ENCODE results near the gene USP5. TPM values are rescaled to one million over a fixed set of nuclear protein-coding genes. Genes with fewer than 3 reads are reported as not detected.

The USP5 gene
- polyA plus RNA-seq, 3 donors: 28.0 to 32.4 (median 29.9) TPM

DNA sequence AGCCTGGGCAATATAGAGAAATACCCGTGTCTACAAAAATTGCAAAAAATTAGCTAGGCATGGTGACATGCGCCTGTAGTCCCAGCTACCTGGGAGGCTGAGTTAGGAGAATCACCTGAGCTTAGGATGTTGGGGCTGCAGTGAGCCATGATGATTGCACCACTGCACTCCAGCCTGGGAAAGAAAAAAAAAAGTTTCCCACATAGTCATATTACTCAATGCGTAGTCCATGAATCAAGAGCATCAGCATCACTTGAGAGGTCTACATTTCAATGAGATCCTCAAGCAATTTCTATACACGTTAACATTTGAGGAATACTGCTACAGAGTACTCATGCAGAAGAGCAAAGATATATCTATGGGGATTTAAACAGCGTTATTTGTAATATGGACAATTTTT is 47.5 kb downstream of the USP5 start:
- Histone ChIP-seq H3K27ac (ENCODE audit: low read depth in 1 of 2, low read length in 2 of 2) (peak overlapping the region in 1 of 2 donors; percentile 20), H3K9me3 (replicated peaks in 1 of 2; ENCODE audit: control insufficient read depth in 1 of 2, insufficient read depth in 1 of 2, low read length in 2 of 2) (no peaks in the 10 kb centered on the region), H2AFZ (ENCODE audit: insufficient read depth, low read depth, low read length, poor library complexity, severe bottlenecking) (no peak overlapping the region), H3K36me3 (replicated peaks in 1 of 2; ENCODE audit: control insufficient read depth in 1 of 2, insufficient read depth in 2 of 2, low read length in 2 of 2) (no peaks in the 10 kb centered on the region), H3K79me2 (ENCODE audit: insufficient read depth, low read length) (no peaks in the 10 kb centered on the region), H4K20me1 (ENCODE audit: insufficient read depth, low read length) (no peaks in the 10 kb centered on the region), H3K27me3 (ENCODE audit: control insufficient read depth in 2 of 2, insufficient read depth in 2 of 2, low read length in 2 of 2) (no peaks in the 10 kb centered on the region), H3K4me3 (replicated peaks in 1 of 3; ENCODE audit: low read depth in 2 of 3, low read length in 3 of 3) (peak overlapping the region in 1 of 3 experiments; percentile 3), H3K9ac (ENCODE audit: insufficient read depth, low read length, poor library complexity, severe bottlenecking) (no peak overlapping the region), H3K4me2 (replicated peaks; ENCODE audit: extremely low read depth, low read length, poor library complexity, severe bottlenecking) (peak overlapping the region; percentile 47), H3K4me1 (ENCODE audit: control insufficient read depth in 1 of 2, insufficient read depth in 2 of 2, low read length in 2 of 2) (peaks cover 23 to 28% of the 10 kb centered on the region in 2 donors)
- WGBS (ENCODE audit: insufficient coverage): 79% methylated on average over 2 of the region's 5 CpGs
- H3K4me1 Mint-ChIP-seq: peaks cover 15% of the 10 kb centered on the region
- H3K27ac Mint-ChIP-seq: peak overlapping the region; percentile 2 to 85 (median 80)
- intact Hi-C loops (cut with micrococcal nuclease): no loop called here
- TF ChIP-seq, protein P1, sequence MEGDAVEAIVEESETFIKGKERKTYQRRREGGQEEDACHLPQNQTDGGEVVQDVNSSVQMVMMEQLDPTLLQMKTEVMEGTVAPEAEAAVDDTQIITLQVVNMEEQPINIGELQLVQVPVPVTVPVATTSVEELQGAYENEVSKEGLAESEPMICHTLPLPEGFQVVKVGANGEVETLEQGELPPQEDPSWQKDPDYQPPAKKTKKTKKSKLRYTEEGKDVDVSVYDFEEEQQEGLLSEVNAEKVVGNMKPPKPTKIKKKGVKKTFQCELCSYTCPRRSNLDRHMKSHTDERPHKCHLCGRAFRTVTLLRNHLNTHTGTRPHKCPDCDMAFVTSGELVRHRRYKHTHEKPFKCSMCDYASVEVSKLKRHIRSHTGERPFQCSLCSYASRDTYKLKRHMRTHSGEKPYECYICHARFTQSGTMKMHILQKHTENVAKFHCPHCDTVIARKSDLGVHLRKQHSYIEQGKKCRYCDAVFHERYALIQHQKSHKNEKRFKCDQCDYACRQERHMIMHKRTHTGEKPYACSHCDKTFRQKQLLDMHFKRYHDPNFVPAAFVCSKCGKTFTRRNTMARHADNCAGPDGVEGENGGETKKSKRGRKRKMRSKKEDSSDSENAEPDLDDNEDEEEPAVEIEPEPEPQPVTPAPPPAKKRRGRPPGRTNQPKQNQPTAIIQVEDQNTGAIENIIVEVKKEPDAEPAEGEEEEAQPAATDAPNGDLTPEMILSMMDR (IDR thresholded peaks at IDR 0.05): no peak
- H3K4me3 Mint-ChIP-seq: peak overlapping the region in 1 of 2 donors; percentile 46
- peaks cover 0 to 3% of the 10 kb centered on the region in 2 donors for H3K36me3 Mint-ChIP-seq
- H3K9me3 Mint-ChIP-seq: peaks cover 0 to 2% (median 0%) of the 10 kb centered on the region in 7 donors
- H3K27me3 Mint-ChIP-seq (ENCODE audit: low read depth in 3 of 3): peaks cover 2 to 3% (median 2%) of the 10 kb centered on the region in 3 donors
- peak in 2 of 3 donors; percentile 44 to 66 for DNase-seq

DNA sequence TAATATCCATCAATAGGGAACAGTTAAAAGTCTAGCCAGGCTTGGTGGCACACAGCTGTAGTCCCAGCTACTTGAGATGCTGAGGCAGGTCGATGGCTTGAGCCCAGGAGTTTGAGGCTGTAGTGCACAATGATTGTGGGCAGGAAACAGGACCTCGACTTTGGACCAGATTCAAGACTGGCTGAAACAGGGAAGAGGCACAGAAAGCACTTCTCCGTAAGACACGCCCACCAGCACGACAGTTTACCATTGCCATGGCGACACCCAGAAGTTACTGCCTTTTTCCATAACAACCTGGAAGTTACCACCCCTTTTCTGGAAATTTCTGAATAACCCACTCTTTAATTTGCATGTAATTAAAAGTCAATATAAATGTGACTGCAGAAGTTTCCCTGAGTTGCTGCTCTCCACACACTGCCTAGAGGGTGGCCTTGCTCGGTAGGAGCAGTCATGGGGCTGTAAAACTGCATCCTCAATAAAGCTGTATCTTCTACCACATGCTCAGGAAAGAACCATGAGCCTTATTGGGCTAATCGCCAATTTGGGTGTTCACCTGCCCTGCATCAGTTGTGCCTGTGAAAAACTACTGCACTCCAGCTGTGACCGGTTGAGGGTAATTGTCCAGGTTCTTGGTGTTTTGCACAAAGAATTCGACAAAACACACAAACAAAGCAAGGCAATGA is 48.0 kb downstream of the USP5 start:
- H3K79me2 ChIP-seq (ENCODE audit: insufficient read depth, low read length): no peaks in the 10 kb centered on the region
- peak overlapping the region in 1 of 3 experiments; percentile 3 for H3K4me3 ChIP-seq (replicated peaks in 1 of 3; ENCODE audit: low read depth in 2 of 3, low read length in 3 of 3)
- peak overlapping the region in 1 of 2 donors; percentile 20 for H3K27ac ChIP-seq (ENCODE audit: low read depth in 1 of 2, low read length in 2 of 2)
- H3K36me3 ChIP-seq (replicated peaks in 1 of 2; ENCODE audit: control insufficient read depth in 1 of 2, insufficient read depth in 2 of 2, low read length in 2 of 2): no peaks in the 10 kb centered on the region
- peak overlapping the region; percentile 47 for H3K4me2 ChIP-seq (replicated peaks; ENCODE audit: extremely low read depth, low read length, poor library complexity, severe bottlenecking)
- intact Hi-C loops (cut with micrococcal nuclease): loop anchor here in 1 of 2 donors (10.0 kb wide), 1 partner anchor 45 kb away; the partner anchor contains the start of genes CDCA3 and USP5
- H3K27me3 ChIP-seq (ENCODE audit: control insufficient read depth in 2 of 2, insufficient read depth in 2 of 2, low read length in 2 of 2): no peaks in the 10 kb centered on the region
- no peaks in the 10 kb centered on the region for H4K20me1 ChIP-seq (ENCODE audit: insufficient read depth, low read length)
- H3K27ac Mint-ChIP-seq: peak overlapping the region; percentile 2 to 85 (median 80)
- no peak overlapping the region for H3K9ac ChIP-seq (ENCODE audit: insufficient read depth, low read length, poor library complexity, severe bottlenecking)
- no peaks in the 10 kb centered on the region for H3K9me3 ChIP-seq (replicated peaks in 1 of 2; ENCODE audit: control insufficient read depth in 1 of 2, insufficient read depth in 1 of 2, low read length in 2 of 2)
- peak overlapping the region in 1 of 2 donors; percentile 46 for H3K4me3 Mint-ChIP-seq
- DNase-seq: peak; percentile 64 to 86 (median 80)
- no peak overlapping the region for H2AFZ ChIP-seq (ENCODE audit: insufficient read depth, low read depth, low read length, poor library complexity, severe bottlenecking)
- peaks cover 0 to 3% of the 10 kb centered on the region in 2 donors for H3K36me3 Mint-ChIP-seq
- H3K4me1 ChIP-seq (ENCODE audit: control insufficient read depth in 1 of 2, insufficient read depth in 2 of 2, low read length in 2 of 2): peaks cover 21 to 26% of the 10 kb centered on the region in 2 donors
- H3K9me3 Mint-ChIP-seq: no peaks in the 10 kb centered on the region
- peaks cover 2 to 3% (median 2%) of the 10 kb centered on the region in 3 donors for H3K27me3 Mint-ChIP-seq (ENCODE audit: low read depth in 3 of 3)
- 28% methylated on average over 4 of the region's 10 CpGs for WGBS (ENCODE audit: insufficient coverage)
- TF ChIP-seq, protein P1 (IDR thresholded peaks at IDR 0.05): no peak
- H3K4me1 Mint-ChIP-seq: peaks cover 13% of the 10 kb centered on the region

All from CD14-positive monocyte (primary cell).